GM12878 (cell line): ENCODE results near the gene PIGU. TPM values are rescaled to one million over a fixed set of nuclear protein-coding genes. Genes with fewer than 3 reads are reported as not detected.

ENCODE experiments used
- ATF3 ChIP-seq: IDR thresholded peaks from 2 replicates; pipeline ENCODE4 v1.6.1; 2011; ENCODE audit warnings: low read depth, mild to moderate bottlenecking, low read length, moderate library complexity, borderline replicate concordance; ENCODE audit errors: extremely low read depth
- ATF7 ChIP-seq: fragments of 450-650 bp; IDR thresholded peaks from 2 replicates; pipeline ENCODE4 v1.6.1; 2016; ENCODE audit warnings: low read depth, mild to moderate bottlenecking
- BCLAF1 ChIP-seq: fragments of 450-650 bp; IDR thresholded peaks from 2 replicates; pipeline ENCODE4 v1.6.1; 2017; ENCODE audit warnings: antibody characterized with exemption, mild to moderate bottlenecking, moderate library complexity
- CEBPZ ChIP-seq: fragments of 150-350 bp; IDR thresholded peaks from 2 replicates; pipeline ENCODE4 v1.6.1; 2016; ENCODE audit warnings: low read depth, low read length
- CHD1 ChIP-seq: IDR thresholded peaks from 2 replicates; pipeline ENCODE4 v1.6.1; 2012; ENCODE audit warnings: low read depth, low read length, improper control_type of control experiment
- GABPA ChIP-seq: IDR thresholded peaks from 2 replicates; pipeline ENCODE4 v1.6.1; 2014; ENCODE audit warnings: antibody characterized with exemption, low read depth, mild to moderate bottlenecking, inconsistent platforms
- HDAC6 ChIP-seq: fragments of 200-600 bp; sonication (generic); IDR thresholded peaks from one replicate; pipeline ENCODE4 v1.8.0; 2017; ENCODE audit warnings: antibody characterized with exemption; ENCODE audit not compliant: unreplicated experiment
- MEF2A ChIP-seq: IDR thresholded peaks from 2 replicates; pipeline ENCODE4 v1.6.1; 2011; ENCODE audit warnings: low read depth, mild to moderate bottlenecking, low read length, moderate library complexity; ENCODE audit not compliant: insufficient read depth
- MEF2B ChIP-seq: fragments of 450-650 bp; IDR thresholded peaks from 2 replicates; pipeline ENCODE4 v1.6.1; 2018; ENCODE audit warnings: mild to moderate bottlenecking, moderate library complexity; ENCODE audit not compliant: partially characterized antibody, poor library complexity, severe bottlenecking
- MTA2 ChIP-seq: fragments of 450-650 bp; IDR thresholded peaks from 2 replicates; pipeline ENCODE4 v1.6.1; 2016; ENCODE audit warnings: low read depth, mild to moderate bottlenecking, moderate library complexity
- NR2C2 ChIP-seq: IDR thresholded peaks from 2 replicates; pipeline ENCODE4 v1.6.1; 2011; ENCODE audit warnings: borderline replicate concordance, low read depth; ENCODE audit not compliant: control insufficient read depth, insufficient read length
- POLR2A ChIP-seq: IDR thresholded peaks from 2 replicates; pipeline ENCODE4 v1.6.1; 2011; ENCODE audit warnings: low read depth, mild to moderate bottlenecking, low read length
- SIX5 ChIP-seq: IDR thresholded peaks from 2 replicates; pipeline ENCODE4 v1.6.1; 2011; ENCODE audit warnings: mild to moderate bottlenecking, low read depth, low read length, moderate library complexity; ENCODE audit not compliant: severe bottlenecking
- SUZ12 ChIP-seq: fragments of 200-600 bp; sonication (generic); IDR thresholded peaks from one replicate; pipeline ENCODE4 v1.6.1; 2018; ENCODE audit warnings: antibody characterized with exemption, mild to moderate bottlenecking; ENCODE audit not compliant: unreplicated experiment
- TBL1XR1 ChIP-seq: IDR thresholded peaks from 2 replicates; pipeline ENCODE4 v1.6.1; 2012; ENCODE audit warnings: low read depth, low read length, improper control_type of control experiment
- ZZZ3 ChIP-seq: IDR thresholded peaks from 2 replicates; pipeline ENCODE4 v1.6.1; 2011; ENCODE audit warnings: low read depth; ENCODE audit not compliant: control insufficient read depth, insufficient read length
- polyA plus RNA-seq, 11 experiments: library from polyadenylated mRNA; depleted of rRNA in 4 of 11; unstranded in 6 of 11; stranded (reverse) in 5 of 11; fragments of >200 nt; fragmentation: Nextera tagmentation in 4 of 11; fragmentation: Illumina TruSeq in 1 of 11; extraction: Ambion mirVana in 4 of 11; extraction: Trizol in 1 of 11; gene quantifications; 1 replicate in 1 of 11; 2 replicates in 10 of 11; pipeline versions ENCODE4 v1.2.1 to v1.2.3, GENCODE V29; 2011 to 2016; ENCODE audit warnings: inconsistent platforms in 2 of 11, missing spikeins in 2 of 11, low read depth in 1 of 11
- total RNA-seq, 4 experiments: library from RNA; depleted of rRNA in 3 of 4; stranded (reverse); fragments of >200 nt in 3 of 4; fragmentation: Illumina TruSeq in 1 of 4; extraction: Trizol in 1 of 4; gene quantifications; 2 replicates each; pipeline versions ENCODE4 v1.2.1 to v1.2.3, GENCODE V29; 2013 to 2021
- TF ChIP-seq, protein P1 (sequence below): fragments of 450-650 bp; formaldehyde crosslinking; IDR thresholded peaks from 2 replicates; pipeline ENCODE4 v1.4.0; 2022; ENCODE audit warnings: mild to moderate bottlenecking, moderate library complexity

Gene PIGU
- total and polyA plus RNA-seq, 10 of the 15 experiments (the other 5 are each of a cell fraction or from before 2014, with no cell fraction given), result 4.1 to 88.2 (median 25.0) TPM

DNA sequence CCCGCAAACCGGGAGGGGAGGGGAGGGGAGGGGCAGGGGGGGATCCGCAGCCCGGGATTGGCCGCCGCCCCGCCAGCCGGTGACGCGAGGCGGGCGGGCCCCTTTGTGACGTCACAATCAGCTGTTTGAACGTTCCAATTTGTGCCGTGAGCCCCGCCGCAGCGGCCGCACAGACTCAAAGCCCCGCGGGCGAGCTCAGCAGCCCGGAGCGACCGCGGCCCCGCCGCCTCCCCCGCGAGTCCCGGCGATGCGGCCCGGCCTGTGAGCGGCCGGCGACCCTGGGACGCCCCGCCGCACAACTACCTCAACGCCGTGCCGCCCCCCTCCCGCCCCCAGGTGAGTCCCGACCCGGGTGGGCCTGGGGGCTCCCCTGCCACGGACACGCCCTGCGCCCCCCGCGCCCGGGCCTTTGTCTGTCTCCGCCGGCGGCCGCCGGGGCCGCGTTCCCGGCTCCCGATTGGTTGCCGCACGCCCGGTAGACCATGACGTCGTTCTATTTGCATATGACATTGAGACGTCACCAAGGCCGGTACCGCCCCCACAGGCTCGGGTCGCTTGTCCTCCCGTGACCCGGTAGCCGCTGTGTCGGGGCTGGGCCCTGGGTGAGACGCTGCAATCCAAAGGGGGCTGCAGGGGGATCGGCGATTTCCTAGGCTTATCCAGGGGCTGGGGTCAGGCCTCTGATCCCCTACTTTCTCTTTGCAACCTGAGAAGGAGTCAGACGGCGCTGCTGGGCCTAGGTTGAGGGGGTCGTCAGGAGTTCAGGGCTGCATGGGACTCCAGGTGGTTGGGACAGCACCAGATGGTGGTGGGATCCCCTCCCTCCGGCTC, 27.5 kb upstream of the PIGU start, which contains the start of gene TP53INP2 (continued):
- TF ChIP-seq, protein P1, sequence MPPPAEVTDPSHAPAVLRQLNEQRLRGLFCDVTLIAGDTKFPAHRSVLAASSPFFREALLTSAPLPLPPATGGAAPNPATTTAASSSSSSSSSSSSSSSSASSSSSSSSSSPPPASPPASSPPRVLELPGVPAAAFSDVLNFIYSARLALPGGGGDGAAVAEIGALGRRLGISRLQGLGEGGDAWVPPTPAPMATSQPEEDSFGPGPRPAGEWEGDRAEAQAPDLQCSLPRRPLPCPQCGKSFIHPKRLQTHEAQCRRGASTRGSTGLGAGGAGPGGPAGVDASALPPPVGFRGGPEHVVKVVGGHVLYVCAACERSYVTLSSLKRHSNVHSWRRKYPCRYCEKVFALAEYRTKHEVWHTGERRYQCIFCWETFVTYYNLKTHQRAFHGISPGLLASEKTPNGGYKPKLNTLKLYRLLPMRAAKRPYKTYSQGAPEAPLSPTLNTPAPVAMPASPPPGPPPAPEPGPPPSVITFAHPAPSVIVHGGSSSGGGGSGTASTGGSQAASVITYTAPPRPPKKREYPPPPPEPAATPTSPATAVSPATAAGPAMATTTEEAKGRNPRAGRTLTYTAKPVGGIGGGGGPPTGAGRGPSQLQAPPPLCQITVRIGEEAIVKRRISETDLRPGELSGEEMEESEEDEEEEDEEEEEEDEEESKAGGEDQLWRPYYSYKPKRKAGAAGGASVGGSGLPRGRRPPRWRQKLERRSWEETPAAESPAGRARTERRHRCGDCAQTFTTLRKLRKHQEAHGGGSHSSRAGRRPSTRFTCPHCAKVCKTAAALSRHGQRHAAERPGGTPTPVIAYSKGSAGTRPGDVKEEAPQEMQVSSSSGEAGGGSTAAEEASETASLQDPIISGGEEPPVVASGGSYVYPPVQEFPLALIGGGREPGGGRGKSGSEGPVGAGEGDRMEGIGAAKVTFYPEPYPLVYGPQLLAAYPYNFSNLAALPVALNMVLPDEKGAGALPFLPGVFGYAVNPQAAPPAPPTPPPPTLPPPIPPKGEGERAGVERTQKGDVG (CRISPR knock-in tag), result no peak
- TF ChIP-seq POLR2A (peak; percentile 66), CHD1 (0 out of 2 replicates have a peak, but pooled peaks have one; percentile 22), HDAC6 (no peak), MEF2B (no peak), SUZ12 (no peak), MEF2A (no peak), CEBPZ (no peak), SIX5 (no peak), BCLAF1 (0 out of 2 replicates have a peak, but pooled peaks have one; percentile 12), ATF7 (peak; percentile 84), MTA2 (no peak), ATF3 (no peak), GABPA (no peak), NR2C2 (no peak), TBL1XR1 (no peak), ZZZ3 (no peak)
